Islet precursor cell (in vitro differentiated cells): ENCODE results near the gene APOC3.

ENCODE experiments used
- DNase-seq: peaks from one replicate; pipeline ENCODE4 v3.0.0-alpha.2; 2018

Gene APOC3

DNA sequence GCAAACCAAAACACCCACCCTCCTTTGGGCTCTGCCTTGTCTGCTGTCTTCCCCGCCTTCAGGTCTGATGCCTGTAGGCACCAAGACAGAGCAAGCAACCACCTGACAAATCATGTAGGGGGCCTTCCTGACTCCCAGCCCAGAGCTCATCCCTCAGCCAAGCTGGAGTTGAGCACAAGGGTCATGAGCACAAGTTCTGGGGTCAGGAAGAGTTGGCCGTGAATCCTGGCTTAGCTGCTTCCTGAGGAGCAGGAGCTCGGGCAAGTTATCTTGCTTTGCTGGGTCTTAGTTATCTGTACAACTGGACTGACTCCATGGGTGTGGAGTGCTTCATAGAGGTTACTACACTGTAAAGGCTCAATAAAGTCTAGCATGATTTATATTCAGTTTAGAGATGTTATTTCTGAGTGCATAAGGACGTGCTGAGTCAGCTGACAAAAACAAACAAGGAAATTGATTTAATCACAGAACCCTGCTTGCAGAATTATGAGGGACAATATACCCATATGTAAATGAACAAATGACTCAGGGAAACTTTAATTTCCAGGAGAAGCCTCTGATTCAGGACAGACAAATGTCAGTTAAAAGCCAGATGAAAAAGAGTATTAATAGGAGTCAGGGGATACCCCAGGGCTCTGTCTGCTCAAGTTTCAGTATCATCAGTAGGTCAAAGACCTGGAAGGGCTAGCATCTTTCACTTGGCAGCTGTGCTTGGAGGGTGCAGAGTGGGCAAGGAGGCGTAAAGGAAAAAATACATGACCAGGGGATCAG is 22.7 kb downstream of the APOC3 start:
- no peak for DNase-seq

- no peak for DNase-seq
Observed at GRCh38 chr11:116853461-116854073, 23.9 kb downstream of the APOC3 start.

- DNase-seq: no peak
Observed at GRCh38 chr11:116855413-116855812, 25.7 kb downstream of the APOC3 start.

GRCh38 chr11:116856423-116856822 is 26.7 kb downstream of the APOC3 start:
- DNase-seq: no peak

GRCh38 chr11:116857316-116857715 is 27.6 kb downstream of the APOC3 start:
- DNase-seq: no peak

GRCh38 chr11:116857936-116858335 is 28.2 kb downstream of the APOC3 start:
- no peak for DNase-seq

- no peak for DNase-seq
Observed at GRCh38 chr11:116859175-116859574, 29.5 kb downstream of the APOC3 start.

DNA sequence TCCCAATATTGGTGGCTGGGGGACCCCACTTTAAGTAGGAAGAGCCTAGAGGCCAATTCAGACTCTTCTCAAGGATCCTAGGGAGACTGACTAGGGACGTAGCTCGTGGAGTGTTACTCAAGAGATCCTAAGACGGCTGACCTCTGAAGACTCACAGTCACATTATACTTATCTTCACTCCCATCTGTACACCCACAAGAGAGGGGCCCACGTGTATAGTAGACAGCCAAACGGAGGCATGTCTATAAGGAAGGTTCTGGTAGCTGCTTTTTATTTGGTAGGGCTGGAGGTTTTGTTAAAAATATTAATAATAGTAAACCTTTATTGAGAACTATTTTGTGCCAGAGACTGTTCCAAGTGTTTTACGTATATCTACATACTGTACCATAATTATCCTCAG is 30.6 kb downstream of the APOC3 start:
- no peak for DNase-seq

- no peak for DNase-seq
Observed at GRCh38 chr11:116861539-116861938, 31.8 kb downstream of the APOC3 start.

DNA sequence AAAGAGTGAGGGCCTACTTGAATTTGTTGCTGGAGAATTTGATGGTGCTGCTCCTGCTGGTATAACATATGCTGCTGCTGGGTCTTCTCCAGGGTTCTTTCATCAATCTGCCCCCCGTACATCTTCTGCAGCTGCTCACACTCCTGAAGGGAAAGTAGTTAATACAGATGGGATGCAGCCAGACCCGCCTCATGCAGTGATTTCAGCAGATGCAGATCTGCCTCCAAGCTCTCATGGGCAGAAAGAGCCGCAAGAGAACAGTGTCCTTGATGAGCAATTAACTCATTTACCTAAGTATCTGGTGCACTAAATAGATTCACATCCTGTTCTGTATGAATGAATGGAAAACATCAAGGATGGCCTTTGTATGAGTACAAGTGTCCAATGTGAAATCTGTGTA is 32.5 kb downstream of the APOC3 start:
- no peak for DNase-seq

- DNase-seq: no peak
Observed at GRCh38 chr11:116862951-116863350, 33.2 kb downstream of the APOC3 start.

DNA sequence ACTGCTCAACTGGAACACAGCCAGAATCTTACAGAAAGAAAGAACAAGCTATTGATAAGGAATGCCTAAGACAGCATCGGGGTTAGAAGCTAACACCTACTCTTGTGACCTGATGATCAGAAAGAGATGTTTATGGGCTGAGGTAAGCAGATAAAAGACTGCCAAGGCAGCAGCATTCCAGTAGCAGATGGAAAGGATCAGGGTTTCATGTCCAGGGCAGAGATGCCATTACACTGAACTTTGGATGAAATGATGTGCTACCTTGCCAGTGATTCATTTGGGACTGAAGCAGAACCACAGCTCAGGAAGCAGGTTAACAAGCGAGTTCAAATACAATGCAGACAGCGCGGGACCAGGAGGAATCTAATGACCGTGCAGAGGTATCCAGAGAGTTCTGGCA is 34.8 kb downstream of the APOC3 start:
- no peak for DNase-seq

DNA sequence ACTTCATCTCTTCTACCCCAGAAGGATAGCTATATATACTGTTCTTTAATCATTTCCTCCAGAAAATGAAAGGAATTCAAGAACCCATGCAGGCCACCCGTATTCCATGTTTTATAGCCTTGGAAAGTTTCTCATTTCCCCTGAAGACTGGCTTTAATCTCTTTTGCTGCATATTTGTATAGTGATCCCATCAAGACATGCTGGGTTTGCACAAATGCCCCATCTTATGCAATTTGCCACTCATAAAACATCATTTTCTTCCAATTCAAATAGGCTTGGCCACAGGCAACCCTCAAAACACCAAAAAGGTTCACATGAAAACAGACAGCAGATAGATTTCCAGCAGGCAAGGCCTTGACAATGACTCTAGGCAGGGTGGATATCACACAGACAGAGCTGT is 36.0 kb downstream of the APOC3 start:
- no peak for DNase-seq

DNA sequence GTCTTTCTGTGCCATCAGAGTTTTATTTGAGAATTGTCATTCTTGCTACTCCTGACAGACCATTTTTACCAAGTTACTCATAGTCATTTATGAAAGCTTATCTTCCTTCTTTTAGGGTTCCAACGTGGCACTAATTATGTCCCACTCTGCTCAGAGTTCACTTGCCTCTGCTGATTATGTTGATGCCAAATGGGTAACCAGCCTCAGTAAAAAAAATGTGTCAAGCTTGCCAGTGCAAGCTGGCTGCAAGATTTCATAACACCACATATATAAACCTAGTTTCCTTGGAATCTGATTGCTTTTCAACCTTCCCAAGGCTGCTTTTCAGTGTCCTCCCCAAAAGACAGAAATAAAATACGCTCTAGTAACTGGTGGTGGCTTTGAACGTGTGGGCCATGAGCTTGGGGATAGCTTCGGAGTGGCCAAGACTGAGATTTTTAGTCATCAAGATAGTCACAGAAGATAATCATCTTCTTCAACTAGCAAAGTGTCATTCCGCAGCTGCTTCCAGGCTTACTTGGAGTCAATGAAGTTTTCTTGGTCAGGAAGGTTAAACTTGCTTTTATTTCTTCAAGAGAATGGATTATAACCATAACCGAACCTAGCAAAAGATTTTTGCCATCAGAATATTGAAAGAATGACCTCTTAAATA is 37.2 kb downstream of the APOC3 start:
- DNase-seq: no peak

- DNase-seq: peak; percentile 89
Observed at GRCh38 chr11:116867619-116868018, 37.9 kb downstream of the APOC3 start.

DNA sequence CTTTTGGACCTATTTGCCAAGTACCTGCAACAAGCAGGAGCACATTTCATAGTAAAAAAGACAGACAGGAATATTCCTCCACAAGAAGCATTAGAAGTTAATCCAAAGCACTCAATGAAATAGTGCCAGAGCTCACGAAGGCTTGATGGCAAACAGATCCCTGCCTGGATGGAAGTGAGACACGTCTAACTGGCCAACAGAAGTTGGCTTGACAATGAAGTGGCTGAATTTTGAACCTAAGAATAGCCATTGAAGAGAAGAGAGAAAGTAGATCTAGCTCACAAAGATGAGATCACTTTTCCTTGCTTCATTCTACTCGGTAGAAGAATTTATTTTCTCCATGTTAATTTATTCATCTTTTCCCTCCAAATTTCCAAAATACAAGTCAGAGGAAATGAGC is 38.4 kb downstream of the APOC3 start:
- DNase-seq: no peak

- no peak for DNase-seq
Observed at GRCh38 chr11:116869610-116870009, 39.9 kb downstream of the APOC3 start.

DNA sequence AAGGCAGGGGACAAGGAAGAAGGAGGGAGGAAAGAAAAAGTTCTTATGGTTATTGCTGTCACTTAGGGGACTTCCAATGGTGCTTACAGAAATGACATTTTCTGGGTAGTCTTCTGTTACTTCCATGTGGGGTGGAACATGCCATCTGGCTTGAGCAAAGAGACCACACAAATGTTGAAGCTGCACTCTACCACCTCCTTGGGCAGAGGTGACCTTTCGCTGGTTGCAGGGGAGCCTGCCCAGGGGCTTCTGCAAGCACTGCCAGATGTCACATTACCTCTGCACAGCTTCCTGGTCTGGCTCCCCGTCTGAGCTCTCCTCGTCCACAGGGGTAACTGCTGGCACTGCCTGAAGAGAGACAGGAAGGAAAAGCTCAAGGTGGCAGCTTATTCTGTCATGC is 40.3 kb downstream of the APOC3 start:
- no peak for DNase-seq

- no peak for DNase-seq
Observed at GRCh38 chr11:116871248-116871647, 41.5 kb downstream of the APOC3 start.

DNA sequence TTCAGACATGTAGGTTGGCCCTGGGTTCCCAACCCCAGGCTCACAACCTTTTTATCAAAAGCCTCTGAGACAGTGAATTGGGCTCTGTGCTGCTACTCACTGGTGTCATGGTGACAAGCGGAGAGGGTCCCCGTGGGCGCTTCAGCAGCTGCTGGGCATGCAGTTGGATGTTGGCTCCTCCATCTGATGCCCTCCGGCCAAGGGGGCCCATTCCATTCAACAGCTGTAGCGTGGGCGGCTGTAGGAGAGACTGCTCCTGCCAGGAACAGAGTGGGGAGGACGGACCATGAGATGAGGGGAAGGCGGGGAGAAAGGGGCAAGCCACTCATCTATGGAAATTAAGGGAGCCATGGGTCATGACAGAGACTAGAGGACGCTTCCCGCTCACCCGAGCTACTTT is 43.7 kb downstream of the APOC3 start:
- DNase-seq: no peak

- DNase-seq: peak; percentile 64
Observed at GRCh38 chr11:116874251-116874650, 44.5 kb downstream of the APOC3 start.

GRCh38 chr11:116875194-116875593 is 45.5 kb downstream of the APOC3 start:
- DNase-seq: no peak

GRCh38 chr11:116876656-116877055 is 46.9 kb downstream of the APOC3 start:
- no peak for DNase-seq
